Measurements from ENCODE around the gene SLC6A13. TPM values are rescaled to one million over a fixed set of nuclear protein-coding genes. Genes with fewer than 3 reads are reported as not detected.
"Not testable (repeated sequence)": the region's sequence is repeated elsewhere in the genome, so short reads cannot be mapped to it uniquely, and the experiment has no call there.

SLC6A13 gene
- polyA plus RNA-seq, 1 donor (not counting 4 experiments of a cell fraction or from before 2014, with no cell fraction given) = 0.33 TPM

DNA sequence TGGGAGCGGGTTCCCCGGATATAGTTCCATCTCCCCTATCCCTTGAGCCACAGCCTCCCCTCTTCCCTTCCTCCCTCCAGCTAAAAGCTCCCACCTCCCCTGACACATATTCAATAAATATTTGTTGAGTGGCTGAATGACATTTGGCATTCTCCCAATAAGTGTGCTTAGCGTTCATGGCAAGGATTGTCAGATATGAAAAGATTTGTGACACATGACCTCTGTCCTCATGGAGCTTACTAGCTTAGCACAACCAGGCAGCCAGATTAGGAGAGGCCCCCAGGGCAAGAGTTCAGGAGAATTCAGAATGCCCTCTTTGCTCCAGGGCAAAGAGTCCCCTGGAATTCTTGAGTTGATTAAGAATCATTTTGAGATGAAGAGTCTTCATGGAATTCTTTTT is 26.2 kb downstream of the SLC6A13 start:
- no peaks in the 10 kb centered on the region for H3K9me3 ChIP-seq (ENCODE audit: control insufficient read depth, low read depth, low read length)
- no peak overlapping the region for H3K27ac ChIP-seq (ENCODE audit: control insufficient read depth, insufficient read depth, low read length)
- no peaks in the 10 kb centered on the region for H3K36me3 ChIP-seq (ENCODE audit: control insufficient read depth in 2 of 2, extremely low read depth in 1 of 2, insufficient read depth in 2 of 2, low read length in 2 of 2)
- dilution Hi-C loops (cut with MboI; ENCODE audit: extremely low pct_ligation_motif_present, low sequenced_read_pairs) = no loop called here
- no peaks in the 10 kb centered on the region for H3K9me1 ChIP-seq (ENCODE audit: control insufficient read depth, extremely low read depth, insufficient read depth, low read length)
- no peak overlapping the region for H3K4me2 ChIP-seq (ENCODE audit: control insufficient read depth, extremely low read depth, insufficient read depth, low read depth, low read length)
- no peaks in the 10 kb centered on the region for H3K27me3 ChIP-seq (ENCODE audit: control insufficient read depth, extremely low read depth, insufficient read depth, low read length)
- no peak overlapping the region for H3K4me3 ChIP-seq (ENCODE audit: control insufficient read depth in 2 of 3, extremely low read depth in 1 of 3, insufficient read depth in 2 of 3, low read depth in 1 of 3, low read length in 3 of 3)
- H3K9ac ChIP-seq (ENCODE audit: control insufficient read depth, extremely low read depth, insufficient read depth, low read length) = no peak overlapping the region
- TF ChIP-seq, protein P1, sequence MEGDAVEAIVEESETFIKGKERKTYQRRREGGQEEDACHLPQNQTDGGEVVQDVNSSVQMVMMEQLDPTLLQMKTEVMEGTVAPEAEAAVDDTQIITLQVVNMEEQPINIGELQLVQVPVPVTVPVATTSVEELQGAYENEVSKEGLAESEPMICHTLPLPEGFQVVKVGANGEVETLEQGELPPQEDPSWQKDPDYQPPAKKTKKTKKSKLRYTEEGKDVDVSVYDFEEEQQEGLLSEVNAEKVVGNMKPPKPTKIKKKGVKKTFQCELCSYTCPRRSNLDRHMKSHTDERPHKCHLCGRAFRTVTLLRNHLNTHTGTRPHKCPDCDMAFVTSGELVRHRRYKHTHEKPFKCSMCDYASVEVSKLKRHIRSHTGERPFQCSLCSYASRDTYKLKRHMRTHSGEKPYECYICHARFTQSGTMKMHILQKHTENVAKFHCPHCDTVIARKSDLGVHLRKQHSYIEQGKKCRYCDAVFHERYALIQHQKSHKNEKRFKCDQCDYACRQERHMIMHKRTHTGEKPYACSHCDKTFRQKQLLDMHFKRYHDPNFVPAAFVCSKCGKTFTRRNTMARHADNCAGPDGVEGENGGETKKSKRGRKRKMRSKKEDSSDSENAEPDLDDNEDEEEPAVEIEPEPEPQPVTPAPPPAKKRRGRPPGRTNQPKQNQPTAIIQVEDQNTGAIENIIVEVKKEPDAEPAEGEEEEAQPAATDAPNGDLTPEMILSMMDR (optimal IDR thresholded peaks at IDR 0.05 in 1 of 3, IDR thresholded peaks at IDR 0.05 in 1 of 3, conservative IDR thresholded peaks at IDR 0.05 in 1 of 3; ENCODE audit: extremely low read depth in 1 of 3, insufficient read depth in 2 of 3, low read length in 3 of 3) = no peak
- no peak for TF ChIP-seq EZH2 (IDR thresholded peaks at IDR 0.05; ENCODE audit: low read length)
- H2AFZ ChIP-seq (ENCODE audit: control insufficient read depth, low read length) = no peak overlapping the region
- DNase-seq (ENCODE audit: low read depth, low spot score) = no peak
- FAIRE-seq = no peak
- H3K4me1 ChIP-seq (ENCODE audit: control insufficient read depth, extremely low read depth, insufficient read depth, low read length) = no peaks in the 10 kb centered on the region
- no peaks in the 10 kb centered on the region for H4K20me1 ChIP-seq (ENCODE audit: control insufficient read depth, extremely low read depth, insufficient read depth, low read length)
- H3K79me2 ChIP-seq (ENCODE audit: control insufficient read depth, insufficient read depth, low read length) = no peaks in the 10 kb centered on the region

DNA sequence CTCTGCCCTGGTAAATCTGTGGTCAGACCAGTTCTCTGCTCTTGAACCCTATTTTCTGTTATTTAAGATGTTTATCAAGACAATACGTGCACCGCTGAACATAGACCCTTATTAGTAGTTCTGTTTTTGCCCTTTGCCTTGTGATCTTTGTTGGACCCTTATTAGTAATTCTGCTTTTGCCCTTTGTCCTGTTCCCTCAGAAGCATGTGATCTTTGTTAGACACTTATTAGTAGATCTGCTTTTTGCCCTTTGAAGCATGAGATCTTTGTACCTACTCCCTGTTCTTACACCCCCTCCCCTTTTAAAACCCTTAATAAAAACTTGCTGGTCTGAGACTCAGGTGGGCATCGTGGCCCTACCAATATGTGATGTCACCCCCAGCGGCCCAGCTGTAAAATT is 26.7 kb downstream of the SLC6A13 start:
- H2AFZ ChIP-seq (ENCODE audit: control insufficient read depth, low read length); H3K36me3 ChIP-seq (ENCODE audit: control insufficient read depth in 2 of 2, extremely low read depth in 1 of 2, insufficient read depth in 2 of 2, low read length in 2 of 2); H3K4me3 ChIP-seq (ENCODE audit: control insufficient read depth in 2 of 3, extremely low read depth in 1 of 3, insufficient read depth in 2 of 3, low read depth in 1 of 3, low read length in 3 of 3); H3K9me1 ChIP-seq (ENCODE audit: control insufficient read depth, extremely low read depth, insufficient read depth, low read length); DNase-seq (ENCODE audit: low read depth, low spot score); dilution Hi-C loops (cut with MboI; ENCODE audit: extremely low pct_ligation_motif_present, low sequenced_read_pairs); H3K9me3 ChIP-seq (ENCODE audit: control insufficient read depth, low read depth, low read length); H3K79me2 ChIP-seq (ENCODE audit: control insufficient read depth, insufficient read depth, low read length); H4K20me1 ChIP-seq (ENCODE audit: control insufficient read depth, extremely low read depth, insufficient read depth, low read length); H3K4me1 ChIP-seq (ENCODE audit: control insufficient read depth, extremely low read depth, insufficient read depth, low read length); H3K27me3 ChIP-seq (ENCODE audit: control insufficient read depth, extremely low read depth, insufficient read depth, low read length); FAIRE-seq; H3K9ac ChIP-seq (ENCODE audit: control insufficient read depth, extremely low read depth, insufficient read depth, low read length); H3K27ac ChIP-seq (ENCODE audit: control insufficient read depth, insufficient read depth, low read length); H3K4me2 ChIP-seq (ENCODE audit: control insufficient read depth, extremely low read depth, insufficient read depth, low read depth, low read length): not testable (repeated sequence)

DNA sequence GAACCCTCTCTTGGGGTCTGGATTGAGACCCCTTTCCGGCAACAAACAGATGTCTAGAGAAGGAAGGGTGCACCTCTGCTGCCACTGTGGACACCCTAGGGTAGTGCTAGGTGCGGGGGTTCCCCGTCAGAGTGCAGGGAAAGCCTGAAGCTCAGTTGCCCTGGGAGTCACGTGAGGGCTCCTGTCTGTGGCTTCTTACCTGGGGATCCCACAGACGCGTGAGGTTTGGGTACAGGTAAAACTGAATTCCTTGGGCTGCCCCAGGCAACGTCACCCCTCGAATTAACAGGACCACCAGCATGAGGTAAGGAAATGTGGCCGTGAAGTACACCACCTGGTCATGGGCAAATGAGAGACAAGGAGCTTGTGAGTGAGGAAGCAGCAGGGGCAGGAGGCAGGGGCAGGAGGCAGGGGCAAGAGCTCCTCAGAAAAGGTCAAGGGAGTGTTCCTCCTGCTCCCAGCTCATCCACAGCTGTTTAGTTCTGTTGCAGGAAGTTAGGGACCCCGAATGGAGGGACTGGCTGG is 27.7 kb downstream of the SLC6A13 start:
- Histone ChIP-seq H3K4me2 (ENCODE audit: control insufficient read depth, extremely low read depth, insufficient read depth, low read depth, low read length) (no peak overlapping the region), H3K36me3 (ENCODE audit: control insufficient read depth in 2 of 2, extremely low read depth in 1 of 2, insufficient read depth in 2 of 2, low read length in 2 of 2) (no peaks in the 10 kb centered on the region), H2AFZ (ENCODE audit: control insufficient read depth, low read length) (no peak overlapping the region), H3K27me3 (ENCODE audit: control insufficient read depth, extremely low read depth, insufficient read depth, low read length) (peaks cover 5% of the 10 kb centered on the region), H3K9ac (ENCODE audit: control insufficient read depth, extremely low read depth, insufficient read depth, low read length) (no peak overlapping the region), H3K9me3 (ENCODE audit: control insufficient read depth, low read depth, low read length) (no peaks in the 10 kb centered on the region), H3K9me1 (ENCODE audit: control insufficient read depth, extremely low read depth, insufficient read depth, low read length) (no peaks in the 10 kb centered on the region), H3K4me3 (ENCODE audit: control insufficient read depth in 2 of 3, extremely low read depth in 1 of 3, insufficient read depth in 2 of 3, low read depth in 1 of 3, low read length in 3 of 3) (no peak overlapping the region), H3K27ac (ENCODE audit: control insufficient read depth, insufficient read depth, low read length) (no peak overlapping the region), H3K79me2 (ENCODE audit: control insufficient read depth, insufficient read depth, low read length) (no peaks in the 10 kb centered on the region), H4K20me1 (ENCODE audit: control insufficient read depth, extremely low read depth, insufficient read depth, low read length) (no peaks in the 10 kb centered on the region), H3K4me1 (ENCODE audit: control insufficient read depth, extremely low read depth, insufficient read depth, low read length) (no peaks in the 10 kb centered on the region)
- FAIRE-seq = no peak
- dilution Hi-C loops (cut with MboI; ENCODE audit: extremely low pct_ligation_motif_present, low sequenced_read_pairs) = no loop called here
- TF ChIP-seq, protein P1 (optimal IDR thresholded peaks at IDR 0.05 in 1 of 3, IDR thresholded peaks at IDR 0.05 in 1 of 3, conservative IDR thresholded peaks at IDR 0.05 in 1 of 3; ENCODE audit: extremely low read depth in 1 of 3, insufficient read depth in 2 of 3, low read length in 3 of 3) = no peak
- no peak for TF ChIP-seq EZH2 (IDR thresholded peaks at IDR 0.05; ENCODE audit: low read length)
- no peak for DNase-seq (ENCODE audit: low read depth, low spot score)

All from keratinocyte (primary cell).